ENCODE results near the gene CHD5.

DNA sequence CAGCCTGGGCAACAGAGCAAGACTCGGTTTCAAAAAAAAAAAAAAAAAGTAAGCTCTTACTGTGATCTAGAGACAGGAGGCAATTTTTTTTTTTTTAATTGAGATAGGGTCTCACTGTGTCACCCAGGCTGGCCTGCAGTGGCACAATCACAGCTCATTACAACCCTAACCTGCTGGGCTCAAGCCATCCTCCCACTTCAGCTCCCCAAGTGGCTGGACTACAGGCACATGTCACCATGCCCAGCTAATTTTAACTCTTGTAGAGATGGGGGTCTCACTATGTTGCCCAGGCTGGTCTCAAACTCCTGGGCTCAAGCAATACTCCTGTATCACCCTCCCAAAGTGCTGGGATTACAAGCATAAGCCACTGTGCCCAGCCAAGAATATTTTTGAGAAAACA, 11.8 kb upstream of the CHD5 start:
- TF ChIP-seq GATA2 (IDR thresholded peaks at IDR 0.05; ENCODE audit: low read depth, low read length), result no peak
- TF ChIP-seq GATA3 (IDR thresholded peaks at IDR 0.05; ENCODE audit: low read depth, low read length), result no peak

Data from SH-SY5Y (cell line).